ENCODE results near the gene PLXDC1.

GRCh38 chr17:39175695-39176093 lies 24.3 kb upstream of the PLXDC1 start:
- TF ChIP-seq ISL1 (CRISPR knock-in tag; IDR thresholded peaks at IDR 0.05): no peak
- TF ChIP-seq POU6F1 (CRISPR knock-in tag; IDR thresholded peaks at IDR 0.05; ENCODE audit: borderline replicate concordance, low read depth): no peak
- TF ChIP-seq TCF4 (CRISPR knock-in tag; IDR thresholded peaks at IDR 0.05; ENCODE audit: borderline replicate concordance): no peak

All from SK-N-SH treated with all-trans-retinoic acid at 6 μM for 48 hours (cell line).